AG10803 (cell line): ENCODE measurements around the gene MAGI3.

Source experiments
- DNase-seq: peaks from one replicate; pipeline ENCODE4 v3.0.0; 2010; ENCODE audit warnings: low read depth
- H3K4me3 ChIP-seq: 2 replicates; pipeline ENCODE4 v1.5.1; 2011; ENCODE audit warnings: mild to moderate bottlenecking, low read length, control low read depth
- CTCF ChIP-seq: conservative IDR thresholded peaks from 2 replicates; pipeline ENCODE4 v1.5.1; 2011; ENCODE audit warnings: mild to moderate bottlenecking, low read length, control low read depth, inconsistent platforms

MAGI3 gene

GRCh38 chr1:113390871-113391648 is 745 bp downstream of the MAGI3 start:
- peak; percentile 17 for DNase-seq
- no peak; the same call in 1 of the 2 replicates for TF ChIP-seq CTCF
- peak overlapping the region; percentile 85 for H3K4me3 ChIP-seq

- H3K4me3 ChIP-seq, result peak overlapping the region; percentile 85
- no peak for DNase-seq
- TF ChIP-seq CTCF, result no peak
Observed at GRCh38 chr1:113391649-113392271, 1.4 kb downstream of the MAGI3 start.

- peak overlapping the region; percentile 85 for H3K4me3 ChIP-seq
- no peak for TF ChIP-seq CTCF
- no peak for DNase-seq
Observed at GRCh38 chr1:113392541-113393128, 2.3 kb downstream of the MAGI3 start.

GRCh38 chr1:113394043-113394862 is 3.9 kb downstream of the MAGI3 start:
- no peak overlapping the region for H3K4me3 ChIP-seq
- DNase-seq, result no peak
- no peak for TF ChIP-seq CTCF

GRCh38 chr1:113394863-113395259 is 4.5 kb downstream of the MAGI3 start:
- no peak for TF ChIP-seq CTCF
- DNase-seq, result no peak
- H3K4me3 ChIP-seq, result no peak overlapping the region

GRCh38 chr1:113396102-113396501 is 5.8 kb downstream of the MAGI3 start:
- TF ChIP-seq CTCF, result no peak
- no peak for DNase-seq
- H3K4me3 ChIP-seq, result no peak overlapping the region
